ENCODE measurements around the gene FXYD5.
A peak's percentile ranks its signal among the peaks of the same experiment; 100 is the strongest.

Gene FXYD5, protein sequence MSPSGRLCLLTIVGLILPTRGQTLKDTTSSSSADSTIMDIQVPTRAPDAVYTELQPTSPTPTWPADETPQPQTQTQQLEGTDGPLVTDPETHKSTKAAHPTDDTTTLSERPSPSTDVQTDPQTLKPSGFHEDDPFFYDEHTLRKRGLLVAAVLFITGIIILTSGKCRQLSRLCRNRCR

GRCh38 chr19:35154525-35155406, at the start of gene FXYD5:
FXYD5 (plus strand) TSS chr19:35154735; CDS start chr19:35155551, 816 bp downstream.
- TF ChIP-seq, protein P1, sequence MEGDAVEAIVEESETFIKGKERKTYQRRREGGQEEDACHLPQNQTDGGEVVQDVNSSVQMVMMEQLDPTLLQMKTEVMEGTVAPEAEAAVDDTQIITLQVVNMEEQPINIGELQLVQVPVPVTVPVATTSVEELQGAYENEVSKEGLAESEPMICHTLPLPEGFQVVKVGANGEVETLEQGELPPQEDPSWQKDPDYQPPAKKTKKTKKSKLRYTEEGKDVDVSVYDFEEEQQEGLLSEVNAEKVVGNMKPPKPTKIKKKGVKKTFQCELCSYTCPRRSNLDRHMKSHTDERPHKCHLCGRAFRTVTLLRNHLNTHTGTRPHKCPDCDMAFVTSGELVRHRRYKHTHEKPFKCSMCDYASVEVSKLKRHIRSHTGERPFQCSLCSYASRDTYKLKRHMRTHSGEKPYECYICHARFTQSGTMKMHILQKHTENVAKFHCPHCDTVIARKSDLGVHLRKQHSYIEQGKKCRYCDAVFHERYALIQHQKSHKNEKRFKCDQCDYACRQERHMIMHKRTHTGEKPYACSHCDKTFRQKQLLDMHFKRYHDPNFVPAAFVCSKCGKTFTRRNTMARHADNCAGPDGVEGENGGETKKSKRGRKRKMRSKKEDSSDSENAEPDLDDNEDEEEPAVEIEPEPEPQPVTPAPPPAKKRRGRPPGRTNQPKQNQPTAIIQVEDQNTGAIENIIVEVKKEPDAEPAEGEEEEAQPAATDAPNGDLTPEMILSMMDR (IDR thresholded peaks at IDR 0.05), result no peak
- peak within 1 kb of the TSS; percentile 38 to 86 for H3K27ac ChIP-seq
- no peak for DNase-seq (ENCODE audit: low spot score)
- peak within 1 kb of the TSS; percentile 77 for H3K4me3 ChIP-seq

- Histone ChIP-seq H3K4me3 (no peak overlapping the region), H3K27ac (no peak overlapping the region)
- no peak for DNase-seq (ENCODE audit: low spot score)
- TF ChIP-seq, protein P1 (IDR thresholded peaks at IDR 0.05), result no peak
Observed at GRCh38 chr19:35105047-35105410, 49.5 kb upstream of the FXYD5 start.

GRCh38 chr19:35105411-35106290, 48.9 kb upstream of the FXYD5 start:
- TF ChIP-seq, protein P1 (IDR thresholded peaks at IDR 0.05), result no peak
- no peak for DNase-seq (ENCODE audit: low spot score)
- Histone ChIP-seq H3K4me3 (no peak overlapping the region), H3K27ac (peak overlapping the region in 1 of 2 donors; percentile 4)

GRCh38 chr19:35106291-35106583, 48.3 kb upstream of the FXYD5 start:
- Histone ChIP-seq H3K4me3 (no peak overlapping the region), H3K27ac (no peak overlapping the region)
- DNase-seq (ENCODE audit: low spot score), result no peak
- TF ChIP-seq, protein P1 (IDR thresholded peaks at IDR 0.05), result no peak

DNA sequence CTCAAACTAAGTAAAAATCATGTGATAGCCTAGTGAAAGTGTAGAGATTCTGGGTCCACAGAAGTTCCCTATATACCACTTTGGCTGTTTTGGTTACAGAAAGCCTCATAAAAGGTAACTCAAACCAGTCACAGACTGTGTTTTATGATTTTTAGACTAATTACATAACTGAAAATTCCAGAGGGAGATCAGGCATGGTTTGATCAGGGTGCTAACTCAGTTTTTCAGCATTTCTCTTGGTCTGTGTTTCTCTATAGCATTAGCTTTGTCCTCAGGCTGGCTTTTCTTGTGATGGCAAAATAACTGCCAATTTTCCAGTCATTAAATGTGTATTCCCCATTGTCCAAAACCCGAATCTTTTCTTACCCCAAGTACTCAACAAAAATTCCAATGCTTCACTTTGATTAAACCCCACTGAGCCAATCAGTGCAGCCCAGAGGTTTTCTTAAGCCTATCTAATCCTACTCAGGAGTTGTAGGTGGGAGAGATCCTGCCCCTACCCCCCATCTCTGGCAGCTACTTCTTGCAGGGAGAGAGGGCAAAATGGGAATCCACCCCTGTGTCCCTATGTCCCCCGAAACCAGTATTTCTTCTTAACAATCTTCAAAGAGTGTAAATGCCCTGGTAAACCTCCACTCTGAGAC, 47.5 kb upstream of the FXYD5 start:
- DNase-seq (ENCODE audit: low spot score), result no peak
- Histone ChIP-seq H3K4me3 (no peak overlapping the region), H3K27ac (no peak overlapping the region)
- TF ChIP-seq, protein P1 (IDR thresholded peaks at IDR 0.05), result no peak

DNA sequence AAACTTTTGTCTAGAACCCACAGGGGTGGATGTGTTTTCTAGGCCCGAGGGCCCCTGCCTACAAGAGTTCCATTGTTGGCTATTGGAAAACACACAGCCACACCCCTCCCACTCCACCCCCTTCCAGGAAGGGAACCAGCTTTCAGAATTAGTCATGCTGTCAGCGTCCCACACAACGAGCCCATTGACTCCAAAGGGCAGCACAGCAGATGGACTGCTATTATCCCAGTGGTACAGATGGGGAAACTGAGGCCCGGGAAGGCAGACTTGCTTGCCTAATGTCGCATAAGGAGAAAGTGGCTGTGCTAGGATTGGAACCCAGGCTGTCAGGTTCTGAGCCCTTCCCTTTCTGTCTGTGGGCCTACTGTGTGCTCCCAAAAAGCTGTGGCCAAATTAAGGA, 47.0 kb upstream of the FXYD5 start:
- DNase-seq (ENCODE audit: low spot score), result no peak
- Histone ChIP-seq H3K27ac (peak overlapping the region in 1 of 2 donors; percentile 23), H3K4me3 (no peak overlapping the region)
- TF ChIP-seq, protein P1 (IDR thresholded peaks at IDR 0.05), result no peak

Data from coronary artery (tissue), 2 donors.